Activated CD4-positive, CD25-positive, alpha-beta regulatory T cell treated with anti-CD3 and anti-CD28 coated beads, Interleukin-2, amount 50 U/mL, for 72 hours (primary cell): ENCODE results near the gene F2RL1.
A peak's percentile ranks its signal among the peaks of the same experiment; 100 is the strongest.
"Not testable (repeated sequence)": the region's sequence is repeated elsewhere in the genome, so short reads cannot be mapped to it uniquely, and the experiment has no call there.

ENCODE experiments used
- DNase-seq: peaks from one replicate; pipeline ENCODE4 v3.0.0; 2021

F2RL1 gene

GRCh38 chr5:76851728-76852369, 33.0 kb downstream of the F2RL1 start:
- no peak for DNase-seq

DNA sequence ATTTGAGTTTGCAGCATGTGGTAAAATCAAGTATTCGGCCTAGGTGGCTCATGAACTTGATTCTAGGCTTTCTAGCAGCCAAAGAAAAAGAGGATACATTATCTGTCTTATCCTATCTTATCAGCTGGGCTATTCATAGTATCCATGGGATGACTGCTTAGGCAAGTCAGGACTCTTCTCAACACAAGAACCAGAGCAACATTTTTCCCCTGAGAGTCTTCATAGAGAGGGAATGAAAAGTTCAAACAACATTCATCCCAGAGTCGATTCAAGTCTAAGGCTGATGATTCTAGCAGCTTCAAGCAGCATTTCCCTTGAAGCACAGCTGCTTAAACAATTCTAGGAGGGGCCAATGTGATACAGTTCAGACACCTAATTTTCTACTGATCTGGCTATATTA, 33.9 kb downstream of the F2RL1 start:
- no peak for DNase-seq

- DNase-seq = not testable (repeated sequence)
These were observed 34.9 kb downstream of the F2RL1 start for GRCh38 chr5:76853741-76854140.

DNA sequence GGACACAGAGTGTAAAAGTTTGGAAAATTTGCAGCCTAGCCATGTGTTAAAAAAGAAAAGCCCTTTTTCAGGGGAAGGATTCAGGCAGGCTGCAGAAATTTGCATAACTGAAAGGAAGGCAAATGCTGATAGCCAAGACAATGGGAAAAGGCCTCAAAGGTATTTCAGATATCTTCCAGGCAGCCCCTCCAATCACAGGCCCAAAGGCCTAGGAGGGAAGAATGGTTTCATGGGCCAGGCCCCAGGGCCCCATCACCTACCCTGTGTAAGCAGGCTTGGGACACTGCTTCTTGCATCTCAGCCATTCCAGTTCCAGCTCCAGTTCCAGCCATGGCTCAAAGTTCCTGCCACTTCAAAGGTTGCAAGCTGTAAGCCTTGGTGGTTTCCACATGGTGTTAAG, 35.8 kb downstream of the F2RL1 start:
- no peak for DNase-seq

- not testable (repeated sequence) for DNase-seq
These were observed 36.7 kb downstream of the F2RL1 start for GRCh38 chr5:76855501-76855900.

GRCh38 chr5:76855961-76856360, 37.1 kb downstream of the F2RL1 start:
- DNase-seq = peak; percentile 33

DNA sequence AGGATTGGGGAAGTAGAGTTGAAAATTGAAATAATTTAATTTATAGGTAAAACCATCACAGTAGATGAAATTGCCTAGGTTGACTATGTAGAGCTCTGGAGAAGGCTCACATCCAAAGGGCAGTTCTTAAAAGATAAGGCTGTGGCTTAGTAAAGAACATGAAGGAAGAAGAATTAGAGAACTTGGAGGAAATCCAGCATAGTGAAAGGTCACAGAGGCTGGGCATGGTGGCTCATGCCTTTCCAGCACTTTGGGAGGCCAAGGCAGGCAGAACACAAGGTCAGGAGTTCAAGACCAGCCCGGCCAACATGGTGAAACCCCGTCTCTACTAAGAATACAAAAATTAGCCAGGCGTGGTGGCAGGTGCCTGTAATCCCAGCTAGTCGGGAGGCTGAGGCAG, 38.0 kb downstream of the F2RL1 start:
- not testable (repeated sequence) for DNase-seq

- no peak for DNase-seq
These were observed 40.9 kb downstream of the F2RL1 start for GRCh38 chr5:76859591-76860247.

DNA sequence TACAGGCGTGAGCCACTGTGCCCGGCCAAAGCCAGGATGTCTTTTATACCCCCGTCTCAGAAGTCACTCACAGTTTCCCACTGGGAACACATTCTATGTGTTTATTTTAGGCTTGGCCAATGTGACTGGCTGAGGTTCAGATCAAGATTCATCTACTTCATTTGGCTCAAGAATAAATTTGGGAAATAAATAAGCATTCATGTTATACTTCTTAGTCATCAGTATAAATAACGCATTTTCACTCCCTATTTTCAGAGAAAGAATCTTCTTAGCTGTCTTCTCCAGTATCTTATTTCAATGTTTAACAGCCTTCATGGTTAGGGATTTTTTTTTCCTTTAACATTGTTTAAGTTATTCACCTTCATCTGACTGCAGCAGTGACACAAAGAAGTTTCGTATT, 42.8 kb downstream of the F2RL1 start:
- DNase-seq = no peak

GRCh38 chr5:76863001-76863400, 44.2 kb downstream of the F2RL1 start:
- DNase-seq = no peak

DNA sequence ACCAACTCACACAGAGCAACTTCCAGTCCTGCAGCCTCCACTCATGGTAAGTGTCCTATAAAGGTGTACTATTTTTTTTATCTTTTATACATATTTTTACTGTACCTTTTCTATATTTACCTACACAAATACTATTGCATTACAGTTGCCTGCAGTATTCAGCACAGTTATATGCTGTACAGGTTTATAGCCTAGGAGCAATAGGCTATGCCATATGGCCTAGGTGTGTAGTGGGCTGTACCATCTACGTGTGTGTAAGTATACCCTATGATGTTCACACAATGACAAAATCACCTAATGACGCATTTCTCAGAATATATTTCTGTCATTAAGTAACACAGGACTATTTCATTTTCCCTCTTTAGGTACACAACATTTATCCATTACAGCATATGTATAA, 47.7 kb downstream of the F2RL1 start:
- DNase-seq = no peak

DNA sequence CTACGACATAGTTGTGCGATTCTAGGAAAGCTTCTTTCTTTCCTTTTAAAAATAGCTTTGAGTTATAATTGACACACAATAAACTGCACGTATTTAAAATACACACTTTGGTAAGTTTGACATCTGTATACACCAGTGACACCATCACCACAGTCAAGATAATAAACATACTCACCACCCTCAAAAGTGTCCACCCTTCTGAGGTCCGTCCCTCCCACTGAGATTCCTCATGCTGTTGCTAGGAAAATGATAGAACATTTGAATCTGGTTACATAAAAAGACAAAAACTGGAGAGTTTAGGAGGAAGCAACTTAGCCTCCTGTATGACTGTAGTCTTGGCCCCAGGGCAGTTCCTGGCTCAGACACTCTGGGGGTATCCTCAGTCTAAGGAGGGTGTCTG, 48.2 kb downstream of the F2RL1 start:
- DNase-seq = no peak

GRCh38 chr5:76867827-76868693, 49.2 kb downstream of the F2RL1 start:
- peak; percentile 50 for DNase-seq

DNA sequence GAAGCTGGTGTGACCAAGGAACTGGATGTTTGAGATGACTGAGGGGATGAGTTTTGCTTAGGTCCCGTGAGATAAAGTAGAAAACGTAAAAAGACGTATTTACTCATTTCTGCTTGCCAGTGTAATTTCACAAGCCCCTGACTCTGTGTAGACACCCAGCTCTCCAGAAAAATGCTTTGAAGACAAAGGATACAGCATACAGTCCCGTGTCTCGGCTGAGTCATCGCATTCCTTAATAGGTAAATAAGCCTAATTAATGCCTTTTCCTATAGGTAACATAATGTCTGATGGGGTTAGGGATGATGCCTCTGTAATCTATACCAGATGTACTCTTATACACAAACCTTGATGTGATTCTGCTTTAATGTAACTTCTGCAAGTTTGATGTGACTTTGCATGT, 51.2 kb downstream of the F2RL1 start:
- DNase-seq = no peak

GRCh38 chr5:76874088-76874581, 55.3 kb downstream of the F2RL1 start:
- DNase-seq = no peak
